Measurements from ENCODE around the gene PARN.
"Not testable (repeated sequence)": the region's sequence is repeated elsewhere in the genome, so short reads cannot be mapped to it uniquely, and the experiment has no call there.

PARN gene

DNA sequence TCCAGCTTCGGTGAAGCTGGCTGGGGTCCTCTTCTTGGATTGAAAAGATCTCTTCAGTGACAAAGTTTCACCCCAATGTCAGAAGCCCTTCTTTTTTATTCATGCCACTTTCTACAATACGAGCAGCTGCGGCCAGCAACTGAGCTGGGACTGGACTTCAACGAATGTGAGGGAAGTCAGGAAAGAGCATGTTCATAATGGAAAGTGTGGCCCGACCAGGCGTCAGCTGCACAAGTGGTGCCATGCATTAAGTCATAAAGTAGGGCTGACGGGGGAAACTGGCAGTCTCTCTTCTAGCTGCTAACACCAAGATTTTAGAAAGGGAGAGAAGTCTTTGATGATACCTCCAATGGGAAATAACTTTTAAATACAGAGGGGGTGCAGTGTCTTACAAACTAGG lies 192.6 kb downstream of the PARN start:
- no peak for DNase-seq (ENCODE audit: low read depth)

DNA sequence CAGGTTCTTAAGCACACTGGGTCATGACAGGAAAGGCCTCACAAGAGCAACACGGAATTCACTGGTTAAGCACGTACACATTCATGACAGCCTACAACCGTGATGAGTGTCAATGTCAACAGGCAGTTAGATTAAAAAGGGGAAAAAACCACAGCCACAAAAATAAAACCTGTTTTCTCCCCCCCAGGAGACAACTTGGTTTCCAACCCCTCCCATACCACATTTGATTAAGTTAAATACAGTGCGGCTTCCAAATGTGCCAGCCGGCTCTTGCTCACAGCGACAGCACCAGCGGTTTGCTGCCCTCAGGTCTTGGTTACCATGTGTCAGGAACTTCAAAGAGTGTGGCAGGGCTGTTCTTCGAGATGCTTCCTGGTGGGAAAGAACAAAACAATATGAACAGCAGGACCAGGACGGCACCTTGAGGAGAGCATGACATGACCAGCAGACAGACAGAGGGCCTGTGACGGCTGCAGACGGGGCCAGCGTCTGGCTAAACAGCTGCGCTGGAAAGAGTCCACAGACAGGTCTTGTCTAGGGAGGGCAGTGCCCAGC lies 193.6 kb downstream of the PARN start:
- DNase-seq (ENCODE audit: low read depth) = no peak

DNA sequence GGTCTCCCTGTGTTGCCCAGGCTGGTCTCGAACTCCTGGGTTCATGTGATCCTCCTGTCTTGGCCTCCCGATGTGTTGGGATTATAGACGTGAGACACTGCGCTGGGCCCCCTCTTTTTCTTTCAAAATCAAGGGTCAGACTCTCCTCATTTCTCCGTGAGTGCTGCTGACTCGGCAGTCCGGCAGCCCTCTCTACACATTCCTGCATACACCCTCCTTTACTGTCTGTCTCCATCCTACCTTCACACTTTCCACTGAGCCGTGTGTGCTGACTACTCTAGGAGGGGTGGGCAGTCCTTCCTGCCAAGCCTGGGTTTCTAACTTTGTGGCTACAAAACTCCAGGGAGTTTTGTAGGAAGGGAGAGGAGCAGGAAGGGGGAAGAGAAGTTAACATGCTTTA lies 195.2 kb downstream of the PARN start:
- no peak for DNase-seq (ENCODE audit: low read depth)

DNA sequence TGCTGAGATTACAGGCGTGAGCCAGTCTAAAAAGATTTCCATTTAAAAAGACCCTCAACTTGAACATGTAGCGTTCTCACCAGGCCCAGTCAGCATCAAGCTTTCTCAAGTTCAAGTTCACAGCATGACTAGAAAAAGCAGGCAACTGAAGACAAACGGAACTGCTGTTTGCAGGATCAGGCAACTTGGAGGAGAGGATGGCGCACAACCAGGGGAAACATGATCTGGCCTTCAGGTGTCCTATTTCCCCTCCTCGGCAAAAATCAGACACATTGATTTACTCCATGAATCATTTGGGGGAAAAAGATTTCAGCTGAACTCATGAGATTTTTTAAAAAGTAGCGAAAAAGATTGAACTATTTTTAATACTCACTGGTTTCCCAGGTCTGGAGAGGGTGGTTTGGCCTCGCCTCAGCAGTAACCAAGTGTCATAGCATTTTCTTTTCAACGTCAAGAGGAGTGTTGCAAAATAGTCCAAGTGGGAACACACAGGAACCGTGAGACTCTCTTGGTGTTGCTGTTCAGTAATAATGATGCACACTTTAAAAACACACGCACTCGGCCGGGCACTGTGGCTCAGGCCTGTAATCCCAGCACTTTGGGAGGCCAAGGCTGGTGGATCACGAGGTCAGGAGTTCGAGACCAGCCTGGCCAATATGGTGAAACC lies 201.0 kb downstream of the PARN start:
- DNase-seq (ENCODE audit: low read depth) = peak; percentile 27

DNA sequence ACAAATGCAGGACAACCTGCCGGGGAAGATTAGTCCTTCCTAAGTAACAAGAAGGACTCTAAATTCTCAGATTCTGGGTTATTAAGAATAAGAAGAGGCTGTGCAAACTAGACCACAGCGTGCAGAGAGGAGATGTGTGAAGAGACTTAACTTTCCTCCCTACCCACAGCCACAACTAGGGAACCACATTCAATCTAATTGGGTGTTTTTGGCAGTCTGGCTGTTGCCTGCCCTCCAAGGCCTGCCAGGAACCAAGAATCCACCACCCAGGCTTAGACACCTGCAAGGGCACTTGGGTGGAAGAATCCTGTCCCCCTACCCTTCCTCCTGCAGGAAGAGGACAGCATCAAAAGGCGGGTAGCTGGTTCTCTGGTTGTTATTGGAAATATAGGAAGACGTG lies 202.0 kb downstream of the PARN start:
- no peak for DNase-seq (ENCODE audit: low read depth)

DNA sequence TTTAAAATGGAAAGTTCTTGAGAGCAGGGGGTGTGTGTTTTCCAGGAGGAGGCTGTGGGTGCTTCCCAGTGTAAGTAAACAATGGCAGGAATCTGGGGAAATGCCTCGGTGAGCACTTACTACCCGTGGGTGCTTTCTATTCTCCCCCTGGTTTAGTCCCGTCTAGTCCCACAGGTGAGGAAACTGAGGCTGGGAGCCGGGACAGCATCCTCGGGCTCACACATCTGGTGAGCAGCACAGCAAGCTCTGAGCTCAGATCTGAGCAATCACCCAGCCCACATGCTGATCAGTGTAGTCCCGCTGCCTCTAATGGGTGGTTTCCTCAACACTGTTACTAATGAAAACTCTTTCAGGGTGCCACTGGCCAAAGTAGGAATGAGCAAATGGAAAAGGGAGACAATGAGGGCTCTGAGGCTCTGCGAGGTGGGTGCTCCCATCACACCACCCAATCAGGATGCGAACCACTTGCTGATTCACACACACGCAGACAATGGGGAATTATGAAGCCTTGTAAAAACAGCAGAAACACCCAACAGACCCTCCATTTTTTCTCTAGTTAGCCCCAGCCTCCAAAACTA lies 202.6 kb downstream of the PARN start:
- no peak for DNase-seq (ENCODE audit: low read depth)

DNA sequence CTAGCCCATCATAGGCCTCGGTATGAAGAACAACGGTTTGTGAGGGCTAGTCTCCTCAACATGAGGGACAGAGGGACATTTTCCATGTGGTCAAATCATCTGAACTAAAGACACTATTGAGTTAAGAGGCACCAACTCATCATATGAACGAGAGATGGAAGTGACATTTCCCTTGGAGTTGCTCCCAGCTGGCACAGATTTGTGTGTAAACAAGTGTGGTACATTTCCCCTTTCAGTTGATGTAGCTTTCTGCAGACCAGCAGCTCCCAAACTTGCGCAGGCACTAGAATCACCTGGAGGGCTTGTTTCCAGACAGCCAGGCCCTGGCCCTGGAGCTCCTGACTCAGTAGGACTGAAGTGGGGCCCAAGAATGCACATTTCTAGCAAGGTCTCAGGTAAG lies 205.5 kb downstream of the PARN start:
- no peak for DNase-seq (ENCODE audit: low read depth)

DNA sequence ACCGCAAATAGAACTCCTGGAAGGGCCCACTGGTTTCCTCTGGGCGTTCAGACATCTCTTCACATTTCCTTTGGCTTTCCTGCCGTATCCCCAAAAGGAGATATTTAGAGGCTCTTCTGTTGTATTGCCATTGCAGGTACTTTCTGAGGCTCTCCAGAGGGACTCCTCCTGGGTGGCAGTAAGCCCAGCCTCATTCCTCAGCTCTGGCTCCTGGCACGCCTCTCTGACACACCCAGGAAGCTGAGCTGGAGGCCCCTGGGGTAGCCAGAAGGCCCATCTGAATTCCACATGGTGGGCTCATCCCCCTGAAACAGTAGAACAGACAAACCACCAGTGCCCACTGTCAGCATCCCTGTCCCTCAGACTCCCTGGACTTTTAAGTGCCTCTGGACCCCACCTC lies 206.7 kb downstream of the PARN start:
- DNase-seq (ENCODE audit: low read depth) = no peak

DNA sequence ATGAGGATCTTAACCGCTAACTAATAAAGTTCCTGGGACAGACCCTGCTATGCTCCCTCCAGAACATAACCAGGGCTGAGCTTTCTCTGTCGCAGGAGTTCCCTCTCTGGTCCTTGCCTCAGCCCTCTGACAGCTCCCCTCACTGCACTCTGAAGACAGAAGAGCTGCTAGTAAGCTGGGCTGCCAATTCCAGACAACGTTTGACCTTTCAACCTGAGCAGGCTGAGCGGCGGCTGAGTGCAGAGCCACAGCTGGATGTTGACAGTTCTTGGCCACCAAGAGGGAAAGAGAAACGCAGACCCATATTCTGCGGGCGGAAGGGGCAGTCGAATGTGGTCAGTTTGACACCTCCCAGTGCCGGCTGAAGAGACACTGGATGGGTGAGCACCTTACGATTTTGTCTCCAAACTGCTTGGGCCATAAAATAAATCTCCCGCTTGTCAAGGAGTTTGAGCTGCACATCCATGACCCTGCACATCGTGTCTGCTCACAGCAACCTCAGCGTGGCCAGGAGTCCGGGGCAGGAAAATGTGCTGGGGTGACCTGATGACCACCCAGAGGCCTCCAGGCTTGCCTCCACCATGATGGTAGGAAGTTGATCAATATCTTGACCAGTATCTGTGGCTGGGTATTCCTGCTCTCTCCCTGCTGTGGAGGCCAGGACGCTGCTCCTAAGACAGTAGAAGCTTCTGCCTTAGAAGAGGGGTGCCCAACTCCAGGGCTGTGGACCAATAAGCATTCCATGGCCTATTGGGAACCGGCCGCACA lies 209.2 kb downstream of the PARN start:
- no peak for DNase-seq (ENCODE audit: low read depth)

DNA sequence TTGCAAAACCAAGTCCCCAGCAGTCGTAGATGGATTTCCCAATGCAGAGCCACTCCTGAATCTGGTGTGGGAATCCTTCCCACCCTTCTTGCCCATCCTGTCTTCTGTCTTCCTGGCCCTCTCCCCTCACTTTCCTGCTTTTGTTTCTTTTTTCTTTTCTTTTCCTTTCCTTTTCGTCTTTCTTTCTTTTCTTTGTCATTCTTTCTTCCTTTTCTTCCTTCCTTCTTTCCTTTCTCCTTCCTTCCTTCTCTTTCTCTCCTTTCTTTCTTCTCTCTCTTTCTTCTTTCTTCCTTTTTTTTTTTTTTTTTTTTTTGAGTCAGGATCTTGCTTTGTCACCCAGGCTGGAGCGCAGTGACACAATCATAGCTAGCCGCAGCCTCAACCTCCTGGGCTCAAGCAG lies 209.8 kb downstream of the PARN start:
- not testable (repeated sequence) for DNase-seq (ENCODE audit: low read depth)

DNA sequence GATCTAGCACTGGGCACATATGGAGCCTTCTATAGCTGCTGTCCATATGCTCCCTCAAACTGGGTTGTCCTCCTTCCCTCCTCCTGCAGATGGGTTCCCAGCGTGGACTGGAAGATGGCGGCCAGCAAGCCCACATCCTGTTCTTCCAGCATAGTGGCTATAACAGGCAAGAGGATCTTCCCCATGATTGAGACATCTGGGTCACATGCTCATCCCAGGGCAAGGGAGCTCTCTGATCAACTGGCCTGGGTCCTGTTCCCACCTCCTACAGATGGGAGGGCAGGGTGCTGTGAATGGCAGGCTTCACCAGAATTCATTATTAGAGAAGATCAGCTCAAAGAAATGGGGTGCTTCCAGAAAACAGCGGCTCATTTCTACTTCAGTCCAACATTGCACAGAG lies 210.2 kb downstream of the PARN start:
- no peak for DNase-seq (ENCODE audit: low read depth)

DNA sequence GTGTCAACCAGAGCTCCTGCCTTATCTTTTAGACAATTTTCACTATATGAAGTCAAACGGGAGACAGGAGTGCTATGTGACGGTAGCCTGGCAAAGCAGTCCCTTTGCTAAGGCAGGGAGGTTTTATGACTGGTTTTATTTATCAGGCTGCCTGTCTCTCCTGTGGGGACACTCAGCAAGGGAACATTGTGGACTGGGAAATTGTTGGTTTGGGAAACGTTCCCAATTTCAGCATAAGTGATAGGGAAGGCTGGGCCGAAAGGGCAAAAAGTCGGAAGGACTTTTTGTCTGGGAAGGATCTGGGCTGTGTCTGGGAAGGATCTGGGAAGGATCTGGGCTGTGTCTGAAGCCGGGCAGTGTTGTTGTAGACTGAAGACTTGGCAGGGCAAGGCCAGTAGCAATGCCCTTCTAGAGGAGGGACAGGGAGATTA lies 211.2 kb downstream of the PARN start:
- no peak for DNase-seq (ENCODE audit: low read depth)

DNA sequence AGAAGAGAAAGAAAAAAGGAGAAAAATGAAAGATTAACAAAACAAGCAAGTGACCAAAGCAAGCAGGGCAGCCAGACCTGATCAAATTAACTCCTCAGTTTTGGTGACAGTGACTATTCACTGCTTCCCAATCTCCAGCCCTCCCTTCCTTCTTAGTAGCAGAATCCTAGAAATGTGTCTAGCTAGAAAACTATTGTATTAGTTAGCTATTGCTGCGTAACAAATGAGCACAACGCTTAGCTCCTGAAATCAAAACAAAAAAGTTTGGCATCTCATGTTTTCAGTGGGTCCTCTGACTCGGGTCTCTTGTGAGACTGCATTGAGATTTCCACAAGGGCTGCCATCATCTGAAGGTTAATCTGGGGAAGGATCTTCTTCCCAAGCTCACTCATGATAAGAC lies 213.9 kb downstream of the PARN start:
- no peak for DNase-seq (ENCODE audit: low read depth)

DNA sequence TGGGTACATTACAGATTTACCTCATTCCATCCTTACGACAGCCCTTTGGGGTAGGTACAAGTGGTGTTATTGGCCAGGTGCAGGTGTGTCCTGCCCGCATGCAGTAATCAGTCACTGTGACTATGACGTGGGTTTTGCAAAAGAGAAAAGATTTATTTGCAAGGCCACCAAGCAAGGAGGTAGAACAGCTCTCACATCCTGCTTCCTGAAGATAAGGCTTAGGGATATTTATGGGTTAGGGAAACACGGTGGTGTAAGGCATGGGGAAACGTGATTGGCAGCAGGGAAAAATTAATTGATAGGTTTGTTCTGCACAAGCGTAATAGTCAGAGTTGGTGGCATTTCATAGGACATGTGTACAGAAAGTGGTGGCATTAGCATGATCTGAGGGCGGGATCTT lies 214.8 kb downstream of the PARN start:
- no peak for DNase-seq (ENCODE audit: low read depth)

DNA sequence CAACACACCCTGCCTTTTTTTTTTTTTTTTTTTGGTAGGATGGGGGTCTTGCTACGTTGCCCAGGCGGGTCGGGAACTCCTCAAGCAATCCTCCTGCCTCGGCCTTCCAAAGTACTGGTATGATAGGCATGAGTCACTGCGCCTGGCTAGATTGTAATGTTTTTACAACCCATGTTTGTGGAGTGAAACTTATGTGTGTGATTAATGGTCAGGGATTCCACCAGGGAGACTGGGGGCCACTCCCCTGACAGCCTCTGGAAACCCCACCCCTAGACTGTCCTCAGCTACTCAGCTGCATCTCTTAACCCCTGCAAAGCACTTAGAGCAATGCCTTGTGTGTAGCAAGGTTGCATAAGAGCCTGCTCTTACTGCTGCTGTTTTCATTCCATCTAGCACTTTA lies 220.5 kb downstream of the PARN start:
- peak; percentile 97 for DNase-seq (ENCODE audit: low read depth)

DNA sequence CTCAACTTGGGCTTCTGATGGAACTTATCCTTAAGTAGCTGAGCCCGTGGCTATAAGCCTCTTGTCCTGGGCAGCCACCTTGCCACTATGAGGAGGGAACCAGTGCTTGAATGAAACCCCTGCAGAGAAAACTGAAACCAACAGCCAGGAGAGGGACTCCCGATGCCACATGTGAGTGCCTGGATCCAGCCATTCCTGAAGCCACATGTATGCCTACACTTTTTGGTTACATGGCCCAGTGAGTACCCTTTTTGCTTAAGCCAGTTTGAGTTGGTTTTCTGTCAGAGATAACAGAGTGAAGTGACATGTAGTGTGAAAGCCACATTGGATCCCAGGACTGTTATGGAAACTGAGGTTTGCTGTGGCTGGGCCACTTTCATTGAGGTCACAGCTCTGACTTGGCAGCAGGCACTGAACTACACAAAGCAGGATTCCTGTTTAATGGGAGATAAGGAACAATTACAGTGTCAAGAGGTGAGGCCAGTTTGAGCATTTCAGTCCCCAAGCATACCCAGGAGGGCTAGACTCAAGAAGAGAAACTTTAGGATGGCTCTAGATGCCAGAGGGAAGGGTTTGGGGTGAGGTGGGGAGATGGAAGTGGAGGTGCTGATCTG lies 222.2 kb downstream of the PARN start:
- DNase-seq (ENCODE audit: low read depth) = no peak

DNA sequence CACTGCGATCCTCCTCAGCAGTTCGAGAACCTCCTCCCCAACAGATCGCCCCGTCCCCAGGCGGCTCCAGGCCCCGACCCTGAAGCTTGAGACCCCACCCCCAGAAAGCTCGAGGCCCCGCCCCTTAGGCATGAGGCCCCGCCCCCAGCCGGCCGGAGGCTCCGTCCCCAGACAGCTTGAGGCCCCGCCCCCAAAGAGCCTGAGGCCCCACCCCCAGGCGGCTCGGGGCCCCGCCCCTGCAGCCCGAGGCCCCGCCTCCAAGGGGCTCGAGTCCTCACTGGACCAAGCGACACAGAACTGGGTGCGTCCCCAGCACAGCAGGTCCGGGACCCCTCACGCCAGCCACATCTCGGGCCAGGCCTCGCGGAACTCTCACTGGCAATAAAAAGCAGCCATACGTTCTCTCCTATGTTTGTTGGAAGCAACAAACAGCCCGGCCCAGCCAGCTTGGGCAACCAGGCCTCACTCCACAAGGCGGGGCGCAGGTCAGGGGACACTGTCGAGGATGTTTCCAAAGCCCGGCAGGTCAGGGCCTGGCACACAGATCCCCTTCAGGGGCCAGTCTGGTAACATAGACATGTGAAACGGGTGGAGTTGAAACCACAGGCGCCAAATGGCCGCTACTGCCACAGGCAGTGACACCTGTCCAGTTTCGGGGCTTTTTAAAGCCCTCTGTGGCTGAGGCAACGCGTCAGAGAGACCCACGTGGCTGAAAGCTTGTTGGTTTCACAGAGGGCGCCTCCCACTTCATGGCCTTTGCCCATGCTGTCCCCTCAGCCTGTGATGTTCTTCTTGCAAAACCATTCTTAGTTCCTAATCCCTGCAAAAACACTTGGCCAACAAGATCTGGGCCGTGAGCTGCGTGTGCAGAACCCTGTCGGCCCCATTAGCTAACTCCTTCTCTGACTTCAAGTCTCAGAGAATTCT lies 224.2 kb downstream of the PARN start:
- DNase-seq (ENCODE audit: low read depth) = no peak

DNA sequence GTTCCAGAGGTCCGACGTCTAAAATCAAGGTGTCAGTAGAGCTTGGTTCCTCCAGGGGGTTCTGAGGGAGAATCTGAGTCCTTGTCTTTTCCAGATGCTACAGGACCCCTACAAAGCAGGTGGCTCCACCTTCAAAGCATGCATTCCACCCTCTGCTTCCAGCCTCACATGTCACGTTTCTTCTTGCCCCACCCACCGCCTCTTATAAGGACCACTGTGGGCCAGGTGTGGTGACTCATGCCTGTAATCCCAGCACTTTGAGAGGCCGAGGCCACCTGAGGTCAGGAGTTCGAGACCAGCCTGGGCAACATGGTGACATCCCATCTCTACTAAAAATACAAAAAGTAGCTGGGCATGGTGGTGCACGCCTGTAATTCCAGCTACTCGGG lies 227.1 kb downstream of the PARN start:
- DNase-seq (ENCODE audit: low read depth) = not testable (repeated sequence)

DNA sequence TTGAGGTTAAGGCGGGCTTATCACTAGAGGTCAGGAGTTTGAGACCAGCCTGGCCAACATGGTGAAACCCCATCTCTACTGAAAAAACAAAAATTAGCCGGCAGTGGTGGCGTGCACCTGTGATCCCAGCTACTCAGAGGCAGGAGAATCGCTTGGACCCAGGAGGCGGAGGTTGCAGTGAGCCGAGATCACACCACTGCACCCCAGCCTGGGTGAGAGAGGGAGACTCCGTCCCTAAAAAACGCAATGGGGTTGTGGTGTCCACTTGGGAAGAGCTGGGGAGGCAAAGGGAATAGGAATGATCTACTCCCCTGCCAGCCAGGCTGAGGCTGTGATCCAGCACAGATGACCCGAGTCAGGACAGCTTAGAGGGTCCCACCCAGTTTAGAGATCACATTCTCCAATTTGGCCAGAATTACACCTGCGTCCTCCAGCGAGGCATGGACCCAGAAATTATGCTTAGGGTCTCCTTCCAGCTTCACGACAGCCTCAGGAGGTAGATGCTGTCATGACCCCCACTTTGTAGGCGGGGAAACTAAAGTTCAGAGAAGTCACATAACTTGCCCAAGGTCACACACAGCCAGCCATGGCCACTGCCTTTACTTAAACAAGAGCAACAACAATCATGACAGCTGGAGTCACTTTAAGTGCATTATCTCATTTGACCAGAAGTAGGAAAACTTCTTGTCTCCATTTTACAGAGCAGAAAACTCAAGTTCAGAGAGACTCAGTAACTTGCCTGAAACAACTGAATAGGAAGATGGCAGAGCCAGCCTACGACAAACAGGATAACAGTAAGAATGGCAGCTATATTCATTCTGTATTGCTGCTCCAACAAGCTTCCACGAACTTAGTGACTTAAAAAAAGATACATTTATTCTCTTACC lies 227.7 kb downstream of the PARN start:
- not testable (repeated sequence) for DNase-seq (ENCODE audit: low read depth)

DNA sequence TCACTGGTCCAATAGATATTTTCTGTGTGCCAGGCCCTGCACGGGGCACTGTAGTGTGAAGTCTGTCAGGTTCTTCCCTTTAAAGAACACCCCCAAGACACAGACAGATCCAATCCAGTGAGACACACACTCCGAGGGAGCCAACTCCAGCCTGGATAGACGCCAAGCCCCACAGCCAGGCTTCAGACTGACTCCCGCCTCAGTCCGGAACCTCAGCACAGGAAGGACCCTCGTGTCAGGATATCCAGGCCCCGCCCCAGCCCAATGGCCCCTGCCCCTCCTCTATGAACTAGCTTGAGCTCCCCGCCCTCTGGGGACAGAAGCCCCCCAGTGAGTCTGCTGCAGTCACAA lies 228.4 kb downstream of the PARN start:
- not testable (repeated sequence) for DNase-seq (ENCODE audit: low read depth)
